Right lobe of liver (tissue), 6 donors: ENCODE results near the gene LANCL3. TPM values are rescaled to one million over a fixed set of nuclear protein-coding genes. Genes with fewer than 3 reads are reported as not detected.
A peak's percentile ranks its signal among the peaks of the same experiment; 100 is the strongest.
"Not testable (repeated sequence)": the region's sequence is repeated elsewhere in the genome, so short reads cannot be mapped to it uniquely, and the experiment has no call there.

Experiments used
- ATAC-seq, 4 donors: fragments of 200-7000 bp; cut with Tn5 transposase; one replicate each; pipeline ENCODE4 v1.9.1; 2020; ENCODE audit warnings: mild to moderate bottlenecking in 4 of 4, moderate library complexity in 4 of 4
- DNase-seq, 3 donors: peaks; one replicate each; pipeline ENCODE4 v3.0.0-alpha.2; 2020
- H3K27ac ChIP-seq, 3 donors: fragments of 200-600 bp; one replicate each; pipeline ENCODE4 v1.8.0; 2022
- H3K27me3 ChIP-seq, 2 donors: fragments of 200-600 bp; one replicate each; pipeline ENCODE4 v1.8.0; 2022
- H3K36me3 ChIP-seq, 4 donors: fragments of 200-600 bp; sonication (generic) in 1 of 4; one replicate each; pipeline versions ENCODE4 v1.5.1 to v1.8.0; 2017 to 2022; ENCODE audit warnings: control low read depth in 1 of 4
- H3K4me1 ChIP-seq, 4 donors: fragments of 200-600 bp; sonication (generic) in 1 of 4; one replicate each; pipeline versions ENCODE4 v1.5.1 to v1.8.0; 2017 to 2022; ENCODE audit warnings: control low read depth in 1 of 4
- H3K4me3 ChIP-seq, 3 donors: fragments of 200-600 bp; one replicate each; pipeline ENCODE4 v1.8.0; 2022
- H3K9me3 ChIP-seq, 4 donors: fragments of 200-600 bp; sonication (generic) in 1 of 4; one replicate each; pipeline versions ENCODE4 v1.5.1 to v1.8.0; 2017 to 2022; ENCODE audit warnings: control low read depth in 1 of 4
- CTCF ChIP-seq, 4 donors: fragments of 200-600 bp in 3 of 4; fragments of 450-650 bp in 1 of 4; IDR thresholded peaks; one replicate each; pipeline versions ENCODE4 v1.5.1 to v1.8.0; 2016 to 2022; ENCODE audit warnings: antibody characterized with exemption in 4 of 4, mild to moderate bottlenecking in 2 of 4
- POLR2A ChIP-seq: fragments of 450-650 bp; IDR thresholded peaks from one replicate; pipeline ENCODE4 v1.6.1; 2017; ENCODE audit warnings: antibody characterized with exemption, mild to moderate bottlenecking
- WGBS: methylation state at CpG from one replicate; pipeline ENCODE4 v1.1.6; 2018; ENCODE audit warnings: low coverage, low lambda C conversion rate; ENCODE audit not compliant: insufficient coverage; ENCODE audit errors: missing lambda C conversion rate; 5-methylcytosine and 5-hydroxymethylcytosine counted together
- intact Hi-C, 2 donors: fragments of 100-400 bp; cut with DNase I; formaldehyde crosslinking; loops; one replicate each; pipeline versions ENCODE4 v1.11.2 to v1.14.1; 2022
- total RNA-seq, 6 experiments: library from RNA; depleted of rRNA in 2 of 6; stranded (reverse); fragments of >200 nt in 2 of 6; fragmentation: NEBNext Ultra II Directional in 3 of 6; extraction: Animal tissue kit (Norgen Biotek cat#: 25700) in 3 of 6; gene quantifications; one replicate each; pipeline versions ENCODE4 v1.1.0 to v1.2.4, GENCODE V29; 2016 to 2023
- donor health status: DM: no; HTN: yes; CAD: no.
- donor health status: DM: no; HTN: no; CAD: no.
- donor health status: DM: no; HTN: no; CAD: no.
- donor health status: DM: no; HTN: yes; CAD: no.
- donor health status: DM: no; HTN: yes; CAD: no.

The LANCL3 gene
- total RNA-seq, 6 experiments from 2014 or later = 0.02 to 0.10 (median 0.07) TPM; not detected in 3

- Histone ChIP-seq H3K36me3 (no peaks in the 10 kb centered on the region), H3K27me3 (no peaks in the 10 kb centered on the region), H3K9me3 (no peaks in the 10 kb centered on the region), H3K4me3 (no peak overlapping the region), H3K27ac (no peak overlapping the region), H3K4me1 (no peaks in the 10 kb centered on the region)
- WGBS = 80% methylated on average over 1 of the region's 25 CpGs
- intact Hi-C loops = no loop called here
- ATAC-seq (no peak), DNase-seq (no peak)
- TF ChIP-seq POLR2A (no peak), CTCF (IDR thresholded peaks at IDR 0.05) (no peak)
These were observed 26.4 kb upstream of the LANCL3 start for GRCh38 chrX:37545066-37545465.

DNA sequence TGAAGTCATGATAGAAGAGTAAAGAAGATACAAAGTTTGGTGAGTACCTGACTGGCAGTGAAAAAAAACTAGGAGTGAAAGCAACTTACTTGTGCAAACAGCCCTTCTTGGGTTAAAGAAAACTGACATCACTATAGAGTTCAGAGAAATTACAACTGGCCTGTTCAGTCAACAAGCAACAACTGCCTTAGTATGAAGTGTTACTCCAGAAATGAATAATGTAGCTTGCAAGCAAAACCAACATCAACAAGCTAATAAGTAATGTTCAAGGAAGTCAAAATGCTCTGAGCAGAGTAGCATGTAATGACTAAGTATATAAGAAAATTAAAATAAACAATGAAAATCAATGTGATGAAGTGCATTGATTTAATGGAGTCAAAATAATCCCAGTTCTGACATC lies 21.8 kb upstream of the LANCL3 start:
- ATAC-seq, H3K4me3 ChIP-seq, intact Hi-C loops, H3K27me3 ChIP-seq, H3K9me3 ChIP-seq, DNase-seq, H3K4me1 ChIP-seq, H3K27ac ChIP-seq, H3K36me3 ChIP-seq: not testable (repeated sequence)

DNA sequence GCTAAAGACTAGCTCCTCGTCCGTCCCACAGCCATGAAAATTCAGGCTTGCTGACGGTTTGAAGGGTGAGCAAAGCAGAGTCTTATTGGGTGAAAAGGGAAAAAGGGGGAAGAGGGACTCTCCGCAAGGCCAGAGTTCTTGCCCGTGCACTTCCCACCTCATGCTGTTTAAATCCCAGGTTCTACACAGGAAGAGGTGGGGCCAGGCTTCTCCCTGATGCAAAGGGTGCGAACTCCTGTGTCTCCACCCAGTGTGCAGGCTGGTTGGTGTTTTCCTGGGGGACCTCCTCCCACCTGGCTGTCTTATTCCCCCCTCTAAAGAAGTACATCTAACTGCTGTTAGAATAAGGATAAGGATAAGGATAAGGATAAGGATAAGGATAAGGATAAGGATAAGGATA lies 18.0 kb upstream of the LANCL3 start:
- Histone ChIP-seq H3K27ac (no peak overlapping the region), H3K4me1 (no peaks in the 10 kb centered on the region), H3K27me3 (no peaks in the 10 kb centered on the region), H3K36me3 (no peaks in the 10 kb centered on the region), H3K4me3 (no peak overlapping the region), H3K9me3 (no peaks in the 10 kb centered on the region)
- TF ChIP-seq CTCF (IDR thresholded peaks at IDR 0.05) = no peak
- TF ChIP-seq POLR2A = no peak
- intact Hi-C loops = no loop called here
- ATAC-seq (no peak), DNase-seq (no peak)
- WGBS = 35% methylated on average over 5 of the region's 6 CpGs

- H3K27ac ChIP-seq, H3K27me3 ChIP-seq, H3K4me1 ChIP-seq, intact Hi-C loops, ATAC-seq, H3K36me3 ChIP-seq, H3K9me3 ChIP-seq, DNase-seq, H3K4me3 ChIP-seq: not testable (repeated sequence)
- 76% methylated on average over 2 of the region's 2 CpGs for WGBS
These were observed 6.2 kb upstream of the LANCL3 start for GRCh38 chrX:37565254-37565653.

- H3K4me1 ChIP-seq, H3K4me3 ChIP-seq, H3K27me3 ChIP-seq, DNase-seq, H3K9me3 ChIP-seq, ATAC-seq, H3K27ac ChIP-seq, intact Hi-C loops, H3K36me3 ChIP-seq: not testable (repeated sequence)
- WGBS = no CpG with 5 or more reads among the region's 1 CpG
These were observed 1.1 kb upstream of the LANCL3 start for GRCh38 chrX:37570349-37570748.

DNA sequence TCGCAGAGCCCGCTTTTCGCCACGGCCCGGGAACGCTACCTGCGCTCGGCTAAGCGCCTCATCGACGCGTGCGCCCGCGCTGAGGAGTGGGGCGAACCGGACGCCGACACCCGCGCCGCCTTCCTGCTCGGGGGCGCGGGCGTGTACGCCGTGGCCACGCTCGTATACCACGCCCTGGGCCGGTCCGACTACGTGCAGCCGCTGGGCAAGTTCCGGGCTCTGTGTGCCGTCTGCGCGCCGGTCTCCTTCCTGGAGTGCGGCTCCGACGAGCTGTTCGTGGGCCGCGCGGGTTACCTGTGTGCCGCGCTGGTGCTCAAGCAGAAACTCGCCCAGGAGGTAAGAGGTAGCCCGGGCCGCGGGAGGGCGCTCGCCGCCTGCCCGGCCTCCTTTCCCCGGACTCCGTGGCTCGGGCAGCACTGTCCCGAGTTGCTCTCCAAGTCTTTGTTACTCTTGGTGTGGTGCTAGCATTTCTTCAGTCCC lies 687 bp downstream of the LANCL3 start:
- H3K4me1 ChIP-seq, H3K27me3 ChIP-seq, intact Hi-C loops, H3K9me3 ChIP-seq, H3K36me3 ChIP-seq, H3K27ac ChIP-seq: not testable (repeated sequence)
- TF ChIP-seq CTCF (IDR thresholded peaks at IDR 0.05) = peak; percentile 17 to 37 (median 21)
- 29% methylated on average over 10 of the region's 61 CpGs for WGBS
- peak in 2 of 3 donors; percentile 29 to 36 for DNase-seq
- peak; percentile 76 to 87 (median 82) for ATAC-seq
- peak overlapping the region; percentile 1 to 26 (median 16) for H3K4me3 ChIP-seq

GRCh38 chrX:37573121-37573520 lies 1.7 kb downstream of the LANCL3 start:
- intact Hi-C loops, H3K27me3 ChIP-seq, H3K9me3 ChIP-seq, H3K36me3 ChIP-seq, H3K4me1 ChIP-seq, DNase-seq, ATAC-seq, H3K27ac ChIP-seq, H3K4me3 ChIP-seq: not testable (repeated sequence)
- WGBS = 16% methylated on average over 2 of the region's 2 CpGs
